Stimulated activated CD4-positive, alpha-beta T cell treated with anti-CD3 and anti-CD28 coated beads, TNF-alpha, amount 100 ng/mL, for 1 hour (primary cell): ENCODE data around the gene ZBTB45.
A peak's percentile ranks its signal among the peaks of the same experiment; 100 is the strongest.
"Not testable (repeated sequence)": the region's sequence is repeated elsewhere in the genome, so short reads cannot be mapped to it uniquely, and the experiment has no call there.

Experiments used
- DNase-seq, 3 donors: peaks; one replicate each; pipeline ENCODE4 v3.0.0-alpha.2; 2020; ENCODE audit warnings: low read depth in 3 of 3, low spot score in 1 of 3

Gene ZBTB45

DNA sequence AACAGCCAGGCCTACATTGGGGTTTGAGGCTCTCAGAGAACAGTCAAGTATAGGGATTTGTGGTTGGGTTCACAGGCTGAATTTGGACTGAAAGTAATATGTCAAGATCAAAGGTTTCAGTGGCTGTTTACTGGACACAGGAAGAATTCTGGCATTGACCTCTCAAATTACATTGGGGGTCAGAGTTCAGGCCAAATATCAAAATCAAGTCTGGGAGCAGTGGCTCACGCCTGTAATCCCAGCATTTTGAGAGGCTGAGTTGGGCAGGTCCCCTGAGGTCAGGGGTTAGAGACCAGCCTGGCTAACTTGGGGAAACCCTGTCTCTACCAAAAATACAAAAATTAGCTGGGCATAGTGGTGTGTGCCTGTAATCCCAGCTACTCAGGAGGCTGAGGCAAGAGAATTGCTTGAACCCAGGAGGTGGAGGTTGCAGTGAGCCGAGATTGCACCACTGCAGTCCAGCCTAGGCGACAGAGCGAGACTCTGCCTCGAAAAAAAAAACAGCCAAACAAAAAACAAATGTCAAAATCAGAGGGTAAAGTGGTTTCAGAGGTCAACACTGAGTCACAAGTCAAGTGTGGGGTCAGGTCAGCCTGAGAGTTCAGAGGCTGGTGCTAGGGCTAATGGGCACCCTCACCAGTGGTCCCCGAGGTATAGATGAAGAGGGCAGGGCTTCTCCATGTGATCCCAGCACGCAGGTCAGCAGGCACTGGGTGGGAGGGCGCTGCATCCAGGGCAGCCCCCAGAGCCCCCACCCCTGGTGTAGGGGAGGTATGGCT, 9.3 kb downstream of the ZBTB45 start:
- no peak for DNase-seq

DNA sequence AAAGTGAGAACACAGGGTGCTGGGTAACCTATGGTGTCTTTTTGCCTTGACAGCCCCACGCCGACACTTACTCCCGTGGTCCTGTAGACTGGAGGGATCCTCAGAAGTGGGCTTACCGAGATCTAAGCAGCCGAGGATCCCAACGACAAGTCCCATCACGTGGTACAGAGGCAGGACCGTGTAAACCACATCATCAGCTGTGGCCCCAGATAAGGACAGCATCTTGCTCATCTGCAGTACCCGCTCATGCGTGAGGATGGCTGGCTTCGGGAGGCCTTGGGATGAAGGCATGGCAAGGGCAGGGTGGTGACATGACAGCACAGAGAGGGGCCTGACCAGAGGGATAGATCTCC, 9.9 kb downstream of the ZBTB45 start:
- DNase-seq = no peak

DNA sequence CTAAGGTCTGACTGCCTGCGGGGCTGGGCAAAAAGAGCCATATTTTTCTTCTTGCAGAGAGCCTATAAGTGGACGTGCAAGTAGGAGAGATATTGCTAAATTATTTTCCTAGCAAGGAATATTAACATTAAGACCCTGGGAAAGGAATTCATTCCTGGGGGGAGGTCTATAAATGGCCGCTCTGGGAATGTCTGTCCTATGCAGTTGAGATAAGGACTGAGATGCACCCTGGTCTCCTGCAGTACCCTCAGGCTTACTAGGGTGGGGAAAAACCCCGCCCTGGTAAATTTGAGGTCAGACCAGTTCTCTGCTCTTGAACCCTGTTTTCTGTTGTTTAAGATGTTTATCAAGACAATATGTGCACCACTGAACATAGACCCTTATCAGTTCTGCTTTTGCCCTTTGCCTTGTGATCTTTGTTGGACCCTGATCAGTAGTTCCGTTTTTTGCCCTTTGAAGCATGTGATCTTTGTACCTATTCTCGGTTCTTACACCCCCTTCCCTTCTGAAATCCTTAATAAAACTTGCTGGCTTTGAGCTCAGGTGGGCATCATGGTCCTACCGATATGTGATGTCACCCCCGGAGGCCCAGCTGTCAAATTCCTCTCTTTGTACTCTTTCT, 11.9 kb downstream of the ZBTB45 start:
- DNase-seq = not testable (repeated sequence)

DNA sequence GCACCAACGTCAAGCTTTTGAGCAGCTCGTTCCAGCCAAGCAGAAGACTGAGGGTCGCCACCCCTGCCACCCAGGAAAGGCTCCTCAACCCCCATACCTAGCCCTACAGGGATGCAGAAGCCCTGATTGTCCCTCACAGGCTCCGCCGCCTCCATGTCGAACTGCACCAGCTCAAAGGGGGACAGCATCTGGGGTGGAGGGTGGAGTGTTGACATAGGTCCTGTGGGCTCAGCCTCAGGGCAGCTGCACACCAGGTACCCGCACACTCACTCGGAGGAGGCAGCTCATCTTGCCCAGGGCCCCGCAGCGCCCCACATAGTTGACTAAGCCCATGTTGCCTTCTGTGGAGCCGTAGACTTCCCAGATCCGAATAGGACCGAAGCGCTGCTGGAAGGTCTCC, 19.4 kb downstream of the ZBTB45 start:
- no peak for DNase-seq

DNA sequence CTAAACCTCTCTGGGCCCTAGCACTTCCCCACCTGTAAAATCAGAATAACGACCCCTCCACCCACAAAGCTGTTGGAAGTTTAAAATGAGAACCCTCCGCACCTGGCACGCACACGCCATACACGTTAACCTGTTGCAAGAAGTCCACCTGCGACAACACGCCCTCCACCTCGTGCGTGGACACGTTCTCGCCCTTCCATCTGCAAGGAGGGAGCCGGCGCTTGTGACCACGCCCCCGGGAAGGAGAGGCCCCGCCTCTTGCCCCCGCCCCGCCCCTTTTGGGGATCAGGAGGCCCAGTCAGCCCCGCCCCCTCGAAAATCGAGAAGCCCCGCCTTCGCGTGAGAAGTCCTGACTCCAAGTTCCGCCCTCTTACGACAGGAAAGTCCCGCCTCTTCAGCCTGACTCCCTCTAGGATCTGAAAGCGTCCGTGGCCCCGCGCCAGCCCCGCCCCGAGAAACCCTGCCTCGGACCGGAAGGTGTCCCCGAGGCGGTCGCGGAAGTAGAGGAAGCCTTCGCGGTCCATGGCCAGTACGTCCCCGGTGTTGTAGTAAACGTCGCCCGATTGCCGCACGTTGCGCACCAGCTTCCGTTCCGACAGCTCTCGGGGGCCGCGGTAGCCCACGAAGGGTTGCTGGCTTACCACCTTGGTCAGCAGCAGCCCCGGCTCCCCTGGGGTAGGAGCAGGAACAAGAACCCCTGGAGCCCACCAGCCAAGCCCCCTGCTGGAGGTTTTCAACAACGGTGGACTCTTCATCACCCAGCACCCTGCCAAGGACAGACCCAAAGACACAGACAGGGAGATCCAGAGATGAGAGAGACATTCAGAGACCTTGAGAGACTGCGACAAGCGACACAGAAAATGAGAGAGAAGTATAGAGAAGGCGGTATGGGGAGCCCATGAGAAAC, 20.3 kb downstream of the ZBTB45 start:
- peak; percentile 84 to 97 (median 89) for DNase-seq

DNA sequence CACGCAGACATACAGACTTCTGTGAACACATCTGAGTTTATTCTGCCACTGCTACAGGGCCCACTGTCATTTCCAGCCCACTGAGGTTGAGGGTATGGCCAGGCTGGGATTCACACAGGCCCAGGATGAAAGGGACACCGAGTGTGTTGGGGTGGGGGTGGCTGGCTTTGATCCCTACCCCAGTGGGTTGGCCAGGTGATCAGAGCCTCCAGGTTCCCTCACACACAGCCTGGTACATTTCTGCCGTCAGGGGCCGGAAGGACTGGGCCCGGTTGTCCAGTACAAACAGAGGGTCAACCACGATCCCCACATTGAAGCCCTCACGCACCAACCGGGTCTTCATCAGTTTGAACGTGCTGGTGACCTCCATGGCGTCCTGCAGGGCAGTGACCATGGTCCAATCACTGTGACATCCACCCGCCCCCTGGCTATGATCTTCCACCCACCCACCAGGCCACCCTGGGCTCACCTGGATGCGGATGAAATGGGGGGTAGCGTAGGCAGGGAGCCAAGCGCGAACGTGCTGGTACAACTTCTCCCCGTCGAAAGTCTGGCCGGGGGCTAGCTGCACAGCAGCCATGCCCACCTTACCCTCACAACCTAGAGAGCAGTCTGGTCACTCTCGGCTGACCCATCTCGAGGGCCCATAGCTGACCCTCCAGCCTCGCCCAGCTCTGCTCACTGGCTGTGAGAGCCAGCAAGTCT, 21.1 kb downstream of the ZBTB45 start:
- no peak for DNase-seq

DNA sequence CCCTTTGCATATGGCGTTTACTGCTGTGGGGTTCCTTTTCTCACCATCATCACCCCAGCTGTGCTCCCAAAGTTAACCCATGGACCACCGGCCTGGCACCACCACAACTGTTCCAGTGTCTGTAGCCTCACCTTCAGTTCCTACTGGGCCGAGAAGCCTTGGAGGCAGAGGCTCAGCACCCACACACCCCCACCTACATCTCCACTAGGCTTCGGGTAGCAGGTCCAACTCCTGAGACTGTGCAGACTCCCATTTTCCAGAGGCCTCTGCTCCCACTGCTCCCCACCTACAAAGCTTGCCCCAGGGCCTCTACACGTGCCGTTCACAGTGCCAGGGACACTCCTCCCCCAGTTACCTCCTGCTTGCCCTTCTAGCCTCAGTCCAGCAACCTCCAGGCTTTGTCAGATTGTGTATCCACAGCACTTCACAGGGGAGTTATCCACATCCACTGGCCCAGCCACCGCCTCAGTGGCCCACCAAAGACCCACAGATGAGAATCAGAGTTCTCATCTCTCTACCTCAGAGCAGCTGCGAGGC, 21.9 kb downstream of the ZBTB45 start:
- no peak for DNase-seq

DNA sequence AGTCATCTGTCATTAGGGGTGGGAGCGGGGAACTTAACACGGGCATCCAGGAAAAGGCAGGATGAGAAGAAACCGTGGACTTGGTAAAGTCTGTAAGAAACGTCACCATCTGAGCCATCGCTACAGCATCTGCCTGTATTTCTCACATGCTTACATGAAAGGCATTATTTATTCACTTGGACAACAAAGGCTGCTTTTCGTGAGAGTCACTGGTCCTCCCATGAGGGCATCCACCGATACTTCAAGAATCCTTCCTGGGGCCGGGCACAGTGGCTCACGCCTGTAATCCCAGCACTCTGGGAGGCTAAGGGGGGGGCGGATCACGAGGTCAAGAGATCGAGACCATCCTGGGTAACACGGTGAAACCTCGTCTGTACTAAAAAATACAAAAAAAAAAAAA, 27.3 kb downstream of the ZBTB45 start:
- DNase-seq = no peak

DNA sequence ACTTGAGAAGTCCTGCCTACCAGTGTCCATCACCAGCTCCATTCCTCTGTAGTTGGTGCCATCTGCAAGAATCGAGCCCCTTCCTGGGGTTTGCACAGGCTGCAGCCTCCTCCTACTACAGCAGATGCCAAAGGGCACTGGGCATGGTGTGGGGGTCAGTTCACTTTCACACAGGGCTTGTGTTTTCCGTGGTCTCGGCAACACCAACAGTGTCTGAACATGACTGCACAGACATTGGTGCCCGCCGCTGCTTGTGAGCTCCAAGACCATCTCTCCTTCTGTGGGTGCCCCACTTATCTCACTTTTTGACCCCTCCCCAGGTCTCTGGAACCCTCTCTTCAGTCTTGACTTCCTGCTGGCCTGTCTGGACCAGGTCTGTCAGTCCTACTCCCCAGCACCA, 28.2 kb downstream of the ZBTB45 start:
- DNase-seq = no peak

DNA sequence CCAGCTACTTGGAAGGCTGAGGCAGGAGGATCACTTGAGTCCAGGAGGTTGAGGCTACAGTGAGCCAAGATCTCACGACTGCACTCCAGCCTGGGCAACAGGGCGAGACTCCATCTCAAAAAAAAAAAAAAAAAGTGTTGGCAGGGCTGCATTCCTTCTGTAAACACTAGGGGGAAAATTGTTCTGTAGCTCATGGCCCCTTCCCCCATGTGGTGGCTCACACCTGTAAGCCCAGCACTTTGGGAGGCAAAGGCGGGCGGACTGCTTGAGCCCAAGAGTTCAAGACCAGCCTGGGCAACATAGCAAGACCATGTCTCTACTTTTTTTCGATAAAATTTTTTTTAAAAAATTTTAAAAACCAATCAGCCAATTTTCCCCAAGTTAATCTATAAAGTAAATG, 35.3 kb downstream of the ZBTB45 start:
- not testable (repeated sequence) for DNase-seq

DNA sequence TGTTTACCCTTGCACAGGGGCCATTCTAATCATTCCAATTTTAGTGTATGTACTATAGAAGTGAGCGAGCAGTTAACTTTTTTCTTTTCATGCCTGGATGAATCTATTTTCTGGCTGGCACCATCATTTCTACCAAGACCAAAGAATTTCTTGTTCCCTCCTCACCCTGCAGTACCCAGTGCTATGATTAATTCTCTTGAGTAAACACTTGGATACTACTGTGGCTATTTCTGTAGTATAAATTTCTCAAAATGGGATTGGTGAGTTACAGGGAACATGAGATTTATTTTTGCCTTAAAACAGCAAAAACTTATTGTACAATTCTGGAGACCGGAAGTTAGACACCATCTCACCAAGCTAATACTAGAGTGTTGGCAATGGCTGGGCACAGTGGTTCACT, 35.8 kb downstream of the ZBTB45 start:
- no peak for DNase-seq

DNA sequence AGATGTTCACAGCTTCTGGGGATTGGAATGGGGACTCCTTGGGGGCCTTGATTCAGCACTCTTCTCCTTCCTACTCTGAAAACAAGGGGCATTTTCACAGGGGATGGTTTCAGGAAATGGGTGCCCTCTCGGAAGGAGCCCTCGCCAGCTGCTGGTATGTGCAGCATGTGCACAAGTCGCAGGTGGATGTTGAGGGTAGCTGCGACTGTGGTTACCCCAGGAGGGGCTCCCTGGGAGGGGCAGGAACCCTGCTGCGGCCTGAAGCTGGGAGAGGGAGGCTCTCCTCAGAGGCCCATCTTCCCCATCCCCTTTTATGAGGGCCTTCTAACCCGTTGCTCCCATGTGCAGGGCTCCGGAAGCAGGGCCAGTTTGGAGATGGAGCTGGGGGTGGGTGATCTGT, 37.2 kb downstream of the ZBTB45 start:
- no peak for DNase-seq

DNA sequence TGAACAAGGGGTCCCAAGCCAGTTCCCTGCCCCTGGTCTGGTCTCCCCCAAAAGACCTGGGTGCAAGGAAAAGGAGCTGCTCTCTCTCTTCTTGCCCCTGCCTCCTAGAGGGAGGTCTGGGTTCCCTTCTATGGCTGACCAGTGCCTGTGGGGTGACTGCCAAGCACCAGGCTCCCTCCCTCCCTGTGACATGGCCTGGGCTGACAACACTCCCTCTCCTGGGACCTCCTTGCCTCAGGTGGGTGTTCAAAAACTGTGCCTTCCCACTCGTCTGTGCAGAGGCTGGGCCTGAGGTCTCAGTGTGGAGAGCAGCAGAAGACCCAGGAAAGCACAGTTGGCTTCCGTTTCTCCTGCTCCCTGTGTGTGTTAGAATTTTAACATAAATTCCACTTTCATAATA, 38.8 kb downstream of the ZBTB45 start:
- no peak for DNase-seq

DNA sequence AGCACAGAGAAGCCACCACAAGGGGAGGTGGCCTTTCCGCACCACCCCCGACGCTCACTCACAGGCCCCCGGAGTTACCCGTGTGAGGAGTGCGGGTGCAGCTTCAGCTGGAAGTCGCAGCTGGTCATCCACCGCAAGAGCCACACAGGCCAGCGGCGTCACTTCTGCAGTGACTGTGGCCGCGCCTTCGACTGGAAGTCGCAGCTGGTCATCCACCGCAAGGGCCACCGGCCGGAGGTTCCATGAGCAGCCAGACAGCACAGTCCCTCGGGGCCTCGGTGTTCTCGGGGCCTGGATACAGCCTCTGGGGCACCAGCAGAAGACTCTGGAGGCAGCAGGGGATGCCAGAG, 39.2 kb downstream of the ZBTB45 start:
- DNase-seq = no peak

DNA sequence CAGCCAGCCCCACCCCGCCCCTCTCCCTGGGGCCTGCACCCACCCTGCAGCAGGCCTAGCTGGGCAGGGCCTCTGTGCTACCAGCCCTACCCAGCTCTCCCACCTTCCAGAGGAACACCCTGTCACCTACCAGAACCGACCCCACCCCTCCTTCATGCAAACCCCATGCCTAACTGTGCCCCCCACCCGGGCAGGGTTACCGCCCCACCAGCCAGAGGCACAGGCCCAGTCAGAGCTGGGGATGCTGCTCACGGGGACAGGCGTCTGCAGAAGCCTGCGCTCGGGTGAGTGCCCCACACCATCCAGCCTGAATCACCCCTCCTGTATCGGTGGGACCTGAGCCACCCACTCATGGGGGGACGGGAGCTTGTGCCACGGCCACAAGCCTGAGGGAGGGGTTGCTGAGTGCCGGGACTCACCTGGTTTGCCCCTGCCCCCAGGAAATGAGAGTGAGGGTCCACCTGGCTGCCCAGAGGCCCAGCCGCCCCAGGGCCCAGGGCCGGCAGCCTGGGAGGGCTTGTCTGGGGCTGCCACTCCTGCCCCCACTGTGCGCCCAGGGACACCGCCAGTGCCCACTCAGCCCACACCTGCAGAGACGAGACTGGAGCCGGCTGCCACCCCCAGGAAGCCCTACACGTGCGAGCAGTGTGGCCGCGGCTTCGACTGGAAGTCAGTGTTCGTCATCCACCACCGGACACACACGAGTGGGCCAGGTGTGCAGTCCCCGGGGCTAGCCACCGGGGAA, 39.7 kb downstream of the ZBTB45 start:
- DNase-seq = no peak

DNA sequence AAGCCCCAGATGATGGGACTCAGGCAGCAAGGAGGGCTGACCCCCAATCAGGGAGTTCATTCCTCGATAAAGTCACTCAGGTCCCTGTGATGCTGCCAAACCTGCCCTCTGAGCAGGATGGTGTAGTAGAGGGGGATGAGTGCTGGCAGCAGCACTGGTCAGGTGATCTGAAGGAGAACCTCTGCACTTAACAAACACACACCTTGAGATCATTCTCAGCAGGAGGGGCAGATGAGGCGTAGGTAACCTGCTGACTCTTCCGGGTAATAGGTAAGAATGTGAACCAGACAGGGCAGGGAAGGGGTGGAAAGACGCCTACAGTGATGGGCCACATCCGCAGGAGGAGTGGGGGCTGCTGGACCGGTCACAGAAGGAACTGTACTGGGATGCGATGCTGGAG, 40.3 kb downstream of the ZBTB45 start:
- DNase-seq = no peak

DNA sequence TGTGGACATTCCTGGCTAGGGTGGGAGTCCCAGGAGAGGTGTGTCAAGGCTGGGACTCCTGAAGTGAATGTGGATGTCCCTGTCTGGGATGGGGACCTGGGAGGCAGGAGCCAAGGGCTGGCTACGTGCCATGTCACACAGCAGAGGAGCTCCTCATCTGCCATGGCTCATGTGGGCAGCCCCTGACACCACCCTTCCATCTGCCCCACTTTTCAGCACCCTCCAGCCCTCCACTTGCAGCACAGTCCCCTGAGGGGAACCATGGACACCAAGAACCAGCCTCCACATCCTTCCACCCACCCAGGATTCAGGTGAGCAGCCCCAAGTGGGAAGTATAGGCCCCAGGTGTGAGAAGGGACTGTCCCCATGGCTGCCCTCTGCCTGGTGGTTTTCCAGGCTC, 41.7 kb downstream of the ZBTB45 start:
- DNase-seq = no peak

DNA sequence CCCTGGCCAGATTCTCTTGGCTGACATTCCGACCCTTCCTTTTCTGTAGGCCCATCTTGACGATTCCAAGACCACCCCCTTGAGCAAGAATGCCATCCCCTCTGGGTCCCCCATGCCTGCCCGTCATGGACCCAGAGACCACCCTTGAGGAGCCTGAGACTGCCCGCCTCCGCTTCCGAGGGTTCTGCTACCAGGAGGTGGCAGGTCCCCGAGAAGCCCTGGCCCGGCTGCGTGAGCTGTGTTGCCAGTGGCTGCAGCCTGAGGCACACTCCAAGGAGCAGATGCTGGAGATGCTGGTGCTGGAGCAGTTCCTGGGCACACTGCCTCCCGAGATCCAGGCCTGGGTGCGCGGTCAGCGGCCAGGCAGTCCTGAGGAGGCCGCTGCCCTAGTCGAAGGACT, 42.5 kb downstream of the ZBTB45 start:
- DNase-seq = no peak

DNA sequence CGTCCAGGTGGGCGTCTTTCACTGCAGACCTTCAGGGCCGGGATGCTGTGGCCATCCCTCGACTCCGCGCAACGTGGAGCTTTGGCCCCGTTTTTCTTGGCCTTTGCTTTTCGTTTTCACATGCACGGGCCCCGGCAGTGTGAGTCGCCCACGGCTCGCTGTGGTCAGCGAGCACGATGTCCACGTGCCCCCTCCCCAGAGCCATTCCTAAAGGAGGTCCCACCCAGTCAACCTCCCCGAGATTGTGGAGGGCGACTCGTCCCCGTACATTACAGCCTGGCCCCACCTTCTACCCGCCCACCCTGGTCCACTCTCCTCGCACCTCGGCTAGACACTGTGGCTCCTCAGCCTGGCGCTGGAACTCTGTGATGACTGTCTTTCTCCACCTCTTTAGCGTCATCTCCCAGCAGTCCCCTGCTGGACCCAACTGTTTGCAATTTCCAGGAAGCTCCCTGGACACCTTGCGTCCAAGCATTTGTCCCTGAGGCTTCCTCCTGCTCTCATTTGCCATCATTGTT, 43.1 kb downstream of the ZBTB45 start:
- DNase-seq = no peak
